HepG2 (cell line): ENCODE data around the gene ARHGEF12. TPM values are rescaled to one million over a fixed set of nuclear protein-coding genes. Genes with fewer than 3 reads are reported as not detected.

ENCODE experiments used
- ATAC-seq: fragments of 200-7000 bp; cut with Tn5 transposase; 3 replicates; pipeline ENCODE4 v1.9.1; 2020; ENCODE audit warnings: mild to moderate bottlenecking, moderate library complexity
- BruUV-seq: library from RNA; stranded (reverse); fragments of 400-500 nt; replicated peaks from 2 replicates; lab custom pipeline; 2021; lab: Mats Ljungman, UMichigan
- CTCF ChIA-PET: fragments of 300-600 bp; formaldehyde crosslinking; extraction: SDS; loops from one replicate; lab custom pipeline; 2021; ENCODE audit warnings: low total read pairs, inconsistent platforms, low intra/inter-chr PET ratio; lab: Yijun Ruan, JAX
- POLR2A ChIA-PET: fragments of 350-600 bp; sonication (Branson Sonifier 250); formaldehyde crosslinking; loops from one replicate; lab custom pipeline; 2020; ENCODE audit warnings: antibody characterized with exemption, inconsistent platforms; lab: Yijun Ruan, JAX
- DNase-seq: peaks from one replicate; pipeline ENCODE4 v3.0.0-alpha.2; 2015; ENCODE audit warnings: low spot score
- FAIRE-seq: peaks from 3 replicates; lab custom pipeline; 2011; peaks lifted over from hg19 to GRCh38; lab: Jason Lieb, UNC
- H2AFZ ChIP-seq: one replicate; pipeline ENCODE4 v1.6.1; 2011; ENCODE audit warnings: low read length, inconsistent platforms
- H3K27ac ChIP-seq: fragments of 300-600 bp; 3 replicates; pipeline ENCODE4 v1.8.0; 2011; ENCODE audit warnings: mixed run types, mild to moderate bottlenecking, mixed read lengths, low read length, inconsistent platforms; ENCODE audit not compliant: insufficient read depth; ENCODE audit errors: extremely low read length
- H3K27me3 ChIP-seq, 2 experiments: fragments of 200-600 bp in 1 of 2; 2 replicates in 1 of 2; 3 replicates in 1 of 2; pipeline versions ENCODE4 v1.6.0 to v1.8.0; 2011; ENCODE audit warnings: low read length in 2 of 2, mild to moderate bottlenecking in 2 of 2, moderate library complexity in 2 of 2, inconsistent platforms in 1 of 2; ENCODE audit not compliant: insufficient read depth in 2 of 2, control insufficient read depth in 1 of 2
- H3K36me3 ChIP-seq, 2 experiments: fragments of 200-600 bp in 1 of 2; replicated peaks in 1 of 2; 2 replicates in 1 of 2; 3 replicates in 1 of 2; pipeline versions ENCODE4 v1.5.1 to v1.8.0; 2011; ENCODE audit warnings: low read length in 2 of 2, inconsistent platforms in 1 of 2; ENCODE audit not compliant: insufficient read depth in 2 of 2, control insufficient read depth in 1 of 2
- H3K4me1 ChIP-seq: 2 replicates; pipeline ENCODE4 v1.5.1; 2012; ENCODE audit warnings: low read length, inconsistent platforms; ENCODE audit not compliant: insufficient read depth
- H3K4me2 ChIP-seq: 2 replicates; pipeline ENCODE4 v1.6.0; 2011; ENCODE audit warnings: low read depth, low read length, inconsistent platforms
- H3K4me3 ChIP-seq, 3 experiments: fragments of 200-600 bp in 1 of 3; sonication (generic), shearing (Covaris generic) in 1 of 3; replicated peaks in 1 of 3; 2 replicates each; pipeline ENCODE4 v1.5.1; 2011 to 2016; ENCODE audit warnings: low read length in 3 of 3, inconsistent platforms in 2 of 3, low read depth in 2 of 3, mild to moderate bottlenecking in 2 of 3, control low read depth in 1 of 3, mixed read lengths in 1 of 3; ENCODE audit not compliant: insufficient read depth in 1 of 3
- H3K79me2 ChIP-seq: one replicate; pipeline ENCODE4 v1.6.1; 2011; ENCODE audit warnings: low read length, inconsistent platforms; ENCODE audit not compliant: insufficient read depth
- H3K9ac ChIP-seq: 2 replicates; pipeline ENCODE4 v1.6.0; 2011; ENCODE audit warnings: mild to moderate bottlenecking, low read depth, low read length, inconsistent platforms; ENCODE audit not compliant: insufficient read depth
- H3K9me3 ChIP-seq: 2 replicates; pipeline ENCODE4 v1.5.1; 2012; ENCODE audit warnings: mild to moderate bottlenecking, low read length
- H4K20me1 ChIP-seq: 2 replicates; pipeline ENCODE4 v1.6.0; 2011; ENCODE audit warnings: inconsistent platforms, mild to moderate bottlenecking, low read length, moderate library complexity; ENCODE audit not compliant: insufficient read depth
- HDAC1 ChIP-seq: sonication (generic); formaldehyde crosslinking; IDR thresholded peaks from 2 replicates; pipeline ENCODE4 v1.5.1; 2020; ENCODE audit warnings: mild to moderate bottlenecking, missing genetic modification reagents
- HDAC6 ChIP-seq: fragments of 200-600 bp; sonication (generic); IDR thresholded peaks from 2 replicates; pipeline ENCODE4 v1.7.0; 2017; ENCODE audit warnings: mild to moderate bottlenecking, antibody characterized with exemption, low read length, low read depth
- IKZF1 ChIP-seq: fragments of 450-650 bp; IDR thresholded peaks from 2 replicates; pipeline ENCODE4 v1.7.1; 2016
- IKZF4 ChIP-seq: sonication (generic); formaldehyde crosslinking; IDR thresholded peaks from 2 replicates; pipeline ENCODE4 v1.5.1; 2020; ENCODE audit warnings: borderline replicate concordance, mild to moderate bottlenecking, low read depth, missing genetic modification reagents; ENCODE audit errors: not compliant biosample characterization
- NFIB ChIP-seq: sonication (generic); formaldehyde crosslinking; IDR thresholded peaks from 2 replicates; pipeline ENCODE4 v1.9.0; 2021; ENCODE audit warnings: missing genetic modification reagents, mild to moderate bottlenecking, borderline replicate concordance
- NR3C1 ChIP-seq: sonication (generic); formaldehyde crosslinking; IDR thresholded peaks from 2 replicates; pipeline ENCODE4 v1.4.0; 2020; ENCODE audit warnings: missing genetic modification reagents
- PAX8 ChIP-seq: sonication (generic); formaldehyde crosslinking; IDR thresholded peaks from 2 replicates; pipeline ENCODE4 v1.8.0; 2022; ENCODE audit warnings: mild to moderate bottlenecking, missing genetic modification reagents, borderline replicate concordance
- SKI ChIP-seq: fragments of 450-650 bp; IDR thresholded peaks from one replicate; pipeline ENCODE4 v1.6.1; 2018; ENCODE audit warnings: mild to moderate bottlenecking; ENCODE audit not compliant: partially characterized antibody
- SP4 ChIP-seq: sonication (generic); formaldehyde crosslinking; IDR thresholded peaks from 2 replicates; pipeline ENCODE4 v1.8.1; 2023; ENCODE audit warnings: mild to moderate bottlenecking, missing genetic modification reagents
- ZNF556 ChIP-seq: sonication (generic); formaldehyde crosslinking; IDR thresholded peaks from 2 replicates; pipeline ENCODE4 v1.4.0; 2020; ENCODE audit warnings: mild to moderate bottlenecking, missing genetic modification reagents, borderline replicate concordance
- WGBS: methylation state at CpG from one replicate; pipeline ENCODE4 v1.1.6; 2017; ENCODE audit warnings: low lambda C conversion rate; 5-methylcytosine and 5-hydroxymethylcytosine counted together
- in situ Hi-C: cut with HindIII; loops from 2 replicates; pipeline ENCODE4 v1.10.0; 2017; ENCODE audit warnings: low pct_unique_long_range_greater_than_20kb; ENCODE audit not compliant: extremely low pct_ligation_motif_present
- intact Hi-C: fragments of 100-400 bp; cut with micrococcal nuclease; formaldehyde crosslinking; loops from one replicate; pipeline ENCODE4 v1.10.0; 2022; ENCODE audit not compliant: unreplicated experiment
- polyA plus RNA-seq, 8 experiments: library from polyadenylated mRNA; depleted of rRNA in 3 of 8; stranded (reverse) in 7 of 8; unstranded in 1 of 8; fragments of >200 nt; fragmentation: Illumina TruSeq in 4 of 8; extraction: Trizol in 4 of 8; gene quantifications; 2 replicates each; pipeline versions ENCODE4 v1.2.1 to v1.2.3, GENCODE V29; 2011 to 2016; ENCODE audit warnings: low read depth in 4 of 8, missing spikeins in 1 of 8, mixed read lengths in 1 of 8; ENCODE audit not compliant: insufficient read depth in 1 of 8
- total RNA-seq, 5 experiments: library from RNA; depleted of rRNA; stranded (reverse); fragments of >200 nt; fragmentation: Illumina TruSeq; extraction: Trizol; gene quantifications; 2 replicates each; pipeline ENCODE4 v1.2.3, GENCODE V29; 2016; ENCODE audit warnings: low read depth in 1 of 5
- TF ChIP-seq, protein P1 (sequence below): sonication (generic); formaldehyde crosslinking; conservative IDR thresholded peaks from 2 replicates; pipeline ENCODE4 v1.4.0; 2020; ENCODE audit warnings: missing genetic modification reagents

ARHGEF12 gene
- total and polyA plus RNA-seq, 2 of the 13 experiments (the other 11 are each of a cell fraction or from before 2014, with no cell fraction given) = 17.9 to 54.4 TPM

DNA sequence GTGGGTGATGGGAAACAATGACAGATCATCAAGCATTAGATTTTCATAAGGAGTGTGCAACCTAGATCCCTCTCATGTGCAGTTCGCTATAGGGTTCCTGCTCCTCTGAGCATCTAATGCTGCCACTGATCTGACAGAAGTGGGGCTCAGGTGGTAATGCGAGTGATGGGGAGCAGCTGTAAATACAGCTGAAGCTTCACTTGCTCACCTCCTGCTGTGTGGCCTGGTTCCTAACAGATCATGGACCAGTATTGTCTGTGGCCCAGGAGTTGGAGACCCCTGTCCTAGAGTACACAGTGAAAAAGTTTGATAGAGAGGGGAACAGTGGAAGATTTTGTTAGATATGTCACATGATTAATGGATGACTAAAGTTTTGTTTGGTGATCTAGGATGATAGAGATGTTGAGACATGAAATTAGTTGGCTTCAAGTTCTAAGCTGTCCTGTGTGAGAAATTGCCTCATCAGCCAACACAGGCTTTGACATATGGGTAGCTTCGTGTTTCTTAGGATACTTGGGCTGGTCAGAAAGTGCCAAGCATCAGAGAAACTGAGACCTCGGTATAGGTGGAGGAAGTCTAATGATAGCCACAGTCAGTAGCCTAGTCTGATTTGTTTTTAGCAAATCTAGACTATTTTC lies 47.4 kb downstream of the ARHGEF12 start:
- no peak overlapping the region for H3K9ac ChIP-seq
- H3K79me2 ChIP-seq = peaks cover 97% of the 10 kb centered on the region
- H2AFZ ChIP-seq = no peak overlapping the region
- no peak overlapping the region for H3K4me2 ChIP-seq
- no peak for DNase-seq
- no peak overlapping the region for H3K4me3 ChIP-seq
- 100% methylated on average over 4 of the region's 4 CpGs for WGBS
- BruUV-seq = no TSS peak
- H3K27ac ChIP-seq = no peak overlapping the region
- H3K4me1 ChIP-seq = peaks cover 61% of the 10 kb centered on the region
- peaks cover 29% of the 10 kb centered on the region for H4K20me1 ChIP-seq
- intact Hi-C loops = no loop called here
- in situ Hi-C loops = no loop called here
- no peak for FAIRE-seq
- ChIA-PET CTCF (no interaction called here), POLR2A (no interaction called here)
- H3K27me3 ChIP-seq = no peaks in the 10 kb centered on the region
- no peaks in the 10 kb centered on the region for H3K36me3 ChIP-seq
- TF ChIP-seq PAX8 (CRISPR knock-in tag) = no peak
- TF ChIP-seq IKZF4 (CRISPR knock-in tag) = no peak
- TF ChIP-seq HDAC6 = no peak
- TF ChIP-seq ZNF556 = no peak
- TF ChIP-seq HDAC1 = no peak
- TF ChIP-seq, protein P1, sequence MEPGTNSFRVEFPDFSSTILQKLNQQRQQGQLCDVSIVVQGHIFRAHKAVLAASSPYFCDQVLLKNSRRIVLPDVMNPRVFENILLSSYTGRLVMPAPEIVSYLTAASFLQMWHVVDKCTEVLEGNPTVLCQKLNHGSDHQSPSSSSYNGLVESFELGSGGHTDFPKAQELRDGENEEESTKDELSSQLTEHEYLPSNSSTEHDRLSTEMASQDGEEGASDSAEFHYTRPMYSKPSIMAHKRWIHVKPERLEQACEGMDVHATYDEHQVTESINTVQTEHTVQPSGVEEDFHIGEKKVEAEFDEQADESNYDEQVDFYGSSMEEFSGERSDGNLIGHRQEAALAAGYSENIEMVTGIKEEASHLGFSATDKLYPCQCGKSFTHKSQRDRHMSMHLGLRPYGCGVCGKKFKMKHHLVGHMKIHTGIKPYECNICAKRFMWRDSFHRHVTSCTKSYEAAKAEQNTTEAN (CRISPR knock-in tag) = no peak
- no peak for TF ChIP-seq NR3C1 (CRISPR knock-in tag)
- TF ChIP-seq SP4 (CRISPR knock-in tag) = no peak
- no peak for TF ChIP-seq NFIB (CRISPR knock-in tag)
- TF ChIP-seq SKI = no peak
- TF ChIP-seq IKZF1 = no peak
- ATAC-seq = no peak
- H3K9me3 ChIP-seq = no peaks in the 10 kb centered on the region; the same call in 1 of the 2 replicates
